HTR-8/SVneo (cell line): ENCODE data around the gene ZNF43.
"Not testable (repeated sequence)": the region's sequence is repeated elsewhere in the genome, so short reads cannot be mapped to it uniquely, and the experiment has no call there.

Experiments used
- DNase-seq: peaks from one replicate; pipeline ENCODE4 v3.0.0; 2011; ENCODE audit warnings: low spot score, mixed read lengths; ENCODE audit not compliant: insufficient read length
- FAIRE-seq: peaks from 2 replicates; lab custom pipeline; 2011; peaks lifted over from hg19 to GRCh38; lab: Jason Lieb, UNC

Gene ZNF43

DNA sequence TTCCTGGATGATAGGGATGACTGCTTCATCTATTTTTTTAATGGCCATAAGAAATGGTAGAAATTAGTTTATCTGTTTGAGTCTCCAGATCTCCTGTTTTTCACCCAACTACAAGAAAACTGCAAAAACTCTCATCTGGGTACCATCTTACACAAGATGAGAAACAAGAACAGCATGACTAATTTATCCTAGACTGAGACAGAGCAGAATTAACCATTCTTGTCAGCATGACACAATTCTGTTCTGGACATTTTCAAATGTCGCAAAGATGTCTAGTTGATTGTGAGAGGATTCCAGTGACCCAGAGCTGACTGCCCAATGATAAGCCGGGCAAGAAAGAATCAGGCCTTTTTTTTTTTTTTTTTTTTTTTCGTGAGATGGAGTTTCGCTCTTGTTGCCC, 12.8 kb downstream of the ZNF43 start:
- FAIRE-seq: no peak
- DNase-seq: no peak

DNA sequence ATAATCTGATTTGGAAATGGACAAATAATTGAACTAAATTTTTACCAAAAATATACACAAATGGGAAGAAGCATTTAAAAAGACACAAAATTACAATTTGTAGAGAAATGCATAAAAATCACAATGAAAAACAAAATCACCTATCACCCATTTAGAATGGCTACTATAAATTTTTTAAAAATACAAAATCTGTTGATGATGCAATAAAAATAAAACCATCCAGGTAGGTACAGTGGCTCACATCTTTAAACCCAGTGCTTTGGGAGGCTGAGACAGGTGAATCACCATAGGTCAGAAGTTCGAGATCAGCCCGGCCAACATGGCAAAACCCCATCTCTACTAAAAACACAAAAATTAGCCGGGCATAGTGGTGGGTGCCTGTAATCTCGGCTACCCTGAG, 23.5 kb downstream of the ZNF43 start:
- FAIRE-seq: no peak
- DNase-seq: no peak

DNA sequence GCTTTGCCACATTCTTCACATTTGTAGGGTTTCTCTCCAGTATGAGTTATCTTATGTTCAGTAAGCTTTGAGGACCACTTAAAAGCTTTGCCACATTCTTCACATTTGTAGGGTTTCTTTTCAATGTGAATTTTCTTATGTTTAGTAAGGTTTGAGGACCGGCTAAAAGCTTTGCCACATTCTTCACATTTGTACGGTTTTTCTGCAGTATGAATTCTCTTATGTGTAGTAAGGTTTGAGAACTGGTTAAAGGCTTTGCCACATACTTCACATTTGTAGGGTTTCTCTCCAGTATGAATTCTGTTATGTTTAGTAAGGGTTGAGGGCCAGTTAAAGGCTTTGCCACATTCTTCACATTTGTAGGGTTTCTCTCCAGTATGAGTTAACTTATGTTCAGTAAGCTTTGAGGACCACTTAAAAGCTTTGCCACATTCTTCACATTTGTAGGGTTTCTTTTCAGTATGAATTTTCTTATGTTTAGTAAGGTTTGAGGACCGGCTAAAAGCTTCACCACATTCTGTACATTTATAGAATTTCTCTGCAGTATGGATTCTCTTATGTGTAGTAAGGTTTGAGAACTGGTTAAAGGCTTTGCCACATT, 27.5 kb downstream of the ZNF43 start:
- not testable (repeated sequence) for FAIRE-seq, DNase-seq

DNA sequence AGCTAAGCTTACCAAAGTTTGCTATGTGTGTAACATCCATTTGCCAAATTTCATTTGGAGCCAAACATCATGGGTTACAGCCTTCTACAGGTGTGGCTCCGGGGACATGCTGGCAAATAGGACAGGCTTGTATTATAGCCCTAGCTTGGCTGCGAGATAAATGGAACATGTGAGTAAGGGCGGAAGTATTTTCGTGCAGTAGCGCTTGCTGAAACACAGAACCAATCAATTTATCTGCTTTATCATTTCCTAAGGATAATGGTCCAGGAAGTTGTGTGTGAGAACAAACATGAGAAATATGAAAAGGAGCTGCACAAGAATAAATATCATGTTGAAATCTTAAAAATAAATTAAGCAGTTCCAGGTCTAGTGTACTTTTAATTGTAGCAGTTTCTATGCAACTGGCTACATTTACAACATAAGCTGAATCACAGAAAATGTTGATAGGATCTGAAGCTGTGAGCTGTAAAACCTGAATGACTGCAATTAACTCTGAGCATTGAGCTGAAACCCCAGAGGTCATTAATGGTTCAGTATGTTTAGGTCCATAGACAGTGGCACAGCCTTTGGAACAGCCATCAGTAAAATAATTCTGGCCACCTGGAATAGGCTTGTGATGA, 46.4 kb downstream of the ZNF43 start:
- FAIRE-seq (no peak), DNase-seq (no peak)

DNA sequence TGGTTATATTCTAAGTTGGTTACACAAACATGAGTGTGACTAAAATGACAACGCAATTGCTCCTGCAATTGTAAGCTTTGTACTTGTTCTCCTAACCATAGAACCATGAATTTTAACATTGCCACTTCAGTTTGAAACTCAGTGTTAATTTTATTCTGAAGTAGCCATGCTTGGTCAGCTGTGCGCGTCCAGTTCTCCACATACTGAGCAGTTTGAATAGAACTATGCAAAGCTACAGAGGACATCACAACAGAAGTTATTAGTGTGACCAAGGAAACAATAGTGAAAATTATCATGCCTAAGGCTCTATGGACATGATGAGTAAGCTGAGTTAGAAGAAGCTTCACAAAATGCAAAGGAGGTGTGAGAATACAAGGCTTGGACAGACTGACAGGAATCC, 49.0 kb downstream of the ZNF43 start:
- no peak for FAIRE-seq
- no peak for DNase-seq

DNA sequence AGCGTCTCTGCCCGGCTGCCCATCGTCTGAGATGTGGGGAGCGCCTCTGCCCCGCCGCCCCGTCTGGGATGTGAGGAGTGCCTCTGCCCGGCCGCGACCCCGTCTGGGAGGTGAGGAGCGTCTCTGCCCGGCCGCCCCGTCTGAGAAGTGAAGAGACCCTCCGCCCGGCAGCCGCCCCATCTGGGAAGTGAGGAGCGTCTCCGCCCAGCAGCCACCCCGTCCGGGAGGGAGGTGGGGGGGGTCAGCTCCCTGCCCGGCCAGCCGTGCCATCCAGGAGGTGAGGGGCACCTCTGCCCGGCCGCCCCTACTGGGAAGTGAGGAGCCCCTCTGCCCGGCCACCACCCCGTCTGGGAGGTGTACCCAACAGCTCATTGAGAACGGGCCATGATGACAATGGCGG, 60.2 kb downstream of the ZNF43 start:
- DNase-seq, FAIRE-seq: not testable (repeated sequence)

DNA sequence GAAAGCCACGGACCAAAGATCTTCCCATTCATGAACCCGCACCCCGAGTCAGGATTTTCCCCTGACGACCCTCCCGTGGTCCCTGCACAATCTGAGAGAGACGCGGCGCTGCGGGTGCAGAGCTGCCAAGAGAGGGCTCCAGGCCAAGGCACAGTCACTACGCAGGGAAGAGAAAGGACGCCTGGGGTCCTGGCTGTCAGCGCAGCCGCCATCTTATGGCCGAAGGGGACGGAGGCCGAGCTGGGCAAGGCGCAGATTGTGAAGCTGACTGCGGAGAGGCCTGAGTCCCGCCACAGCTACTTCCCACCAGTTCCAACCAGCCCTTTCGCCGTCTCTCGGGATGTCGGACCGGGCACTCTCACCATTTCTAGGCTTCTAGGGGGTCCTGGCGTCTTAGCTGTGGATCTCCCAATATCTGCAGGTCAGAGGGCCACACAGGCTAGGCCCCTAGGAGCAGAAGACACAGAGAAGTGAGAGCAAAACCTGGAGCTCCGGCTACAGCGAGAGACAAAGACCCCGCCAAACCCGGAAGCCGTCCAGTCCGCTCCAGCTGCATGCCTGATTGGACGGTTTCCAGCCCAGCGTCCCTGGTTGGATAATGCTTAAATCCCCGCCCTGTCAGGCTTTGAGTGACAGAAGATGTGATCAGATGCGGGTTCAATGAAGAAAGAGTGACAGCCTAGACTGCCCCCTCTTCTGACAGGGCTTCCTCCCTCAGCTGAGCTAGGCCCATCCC, 68.7 kb downstream of the ZNF43 start, which contains the start of gene ZNF100:
Gene ZNF100, minus strand, starts transcription at position 515 of the 736 bp plus-strand sequence. Its CDS starts 150 bp downstream, at position 365.
- FAIRE-seq (peak; percentile 73), DNase-seq (peak; percentile 73)

DNA sequence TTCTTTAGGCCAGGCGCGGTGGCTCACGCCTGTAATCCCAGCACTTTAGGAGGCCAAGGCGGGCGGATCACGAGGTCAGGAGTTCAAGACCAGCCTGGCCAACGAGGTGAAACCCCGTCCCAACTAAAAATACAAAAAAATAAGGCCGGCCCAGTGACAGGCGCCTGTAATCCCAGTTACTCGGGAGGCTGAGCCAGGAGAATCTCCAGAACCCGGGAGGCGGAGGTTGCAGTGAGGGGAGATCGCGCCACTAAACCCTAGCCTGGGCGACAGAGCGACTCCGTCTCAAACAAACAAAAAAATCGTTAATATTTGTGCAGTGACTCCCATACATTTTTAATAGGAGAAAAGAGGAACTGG, 69.3 kb downstream of the ZNF43 start:
- DNase-seq, FAIRE-seq: not testable (repeated sequence)

DNA sequence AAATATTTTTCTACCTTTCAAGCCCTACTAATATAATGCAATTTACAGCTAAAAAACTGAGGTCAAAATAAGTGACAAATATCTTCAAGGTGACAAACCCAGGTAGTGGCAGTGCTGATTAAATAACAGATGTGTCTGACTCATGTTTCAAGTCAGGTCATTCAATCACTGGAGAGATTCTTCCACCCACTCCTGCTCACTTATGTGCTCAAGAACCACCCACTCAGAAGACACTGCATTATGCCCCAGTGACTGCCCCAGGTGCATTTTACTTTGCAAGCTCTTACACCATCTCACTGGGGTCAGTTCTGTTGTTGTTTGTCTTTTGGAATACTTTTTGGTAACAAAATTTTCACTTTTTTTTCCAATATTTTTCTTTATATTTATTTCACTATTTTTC, 70.8 kb downstream of the ZNF43 start:
- DNase-seq (no peak), FAIRE-seq (no peak)

DNA sequence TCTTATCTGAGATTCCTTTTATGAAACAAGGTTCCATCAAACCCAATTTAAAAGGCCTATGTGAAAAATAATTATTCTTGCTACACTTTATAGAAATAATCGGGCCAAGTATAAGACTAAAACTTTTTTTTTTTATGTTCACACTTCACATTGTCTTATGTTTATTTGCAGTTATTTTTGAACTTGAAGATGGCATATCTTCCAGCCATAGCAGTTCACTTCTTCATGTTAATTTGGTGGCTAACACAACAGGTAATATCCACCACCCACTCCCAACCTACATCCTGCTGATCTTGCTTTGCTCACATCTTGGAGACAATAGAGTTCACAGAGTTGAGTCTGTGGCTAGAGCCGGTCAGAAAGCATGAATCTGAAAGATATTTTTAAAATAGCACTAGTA, 74.4 kb downstream of the ZNF43 start:
- peak; percentile 76 for FAIRE-seq
- DNase-seq: not testable (repeated sequence)

DNA sequence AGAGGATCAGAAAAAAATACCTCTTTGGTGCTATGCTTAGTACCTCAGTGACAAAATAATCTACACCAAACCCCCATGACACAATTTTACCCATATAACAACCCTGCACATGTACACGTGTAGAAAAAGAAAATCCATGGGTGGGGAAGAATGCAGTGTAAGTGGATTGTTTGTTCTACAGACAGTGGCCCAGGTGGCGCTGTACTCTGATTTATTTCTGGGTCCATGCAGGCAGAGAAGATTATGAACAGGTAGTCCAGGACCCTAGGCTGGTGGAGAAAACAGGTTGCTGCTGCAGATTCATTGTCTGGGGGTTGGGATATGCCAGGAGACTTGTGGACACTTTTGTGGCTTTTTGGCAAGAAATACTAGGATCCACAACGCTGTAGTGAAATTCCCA, 77.7 kb downstream of the ZNF43 start:
- no peak for FAIRE-seq

DNA sequence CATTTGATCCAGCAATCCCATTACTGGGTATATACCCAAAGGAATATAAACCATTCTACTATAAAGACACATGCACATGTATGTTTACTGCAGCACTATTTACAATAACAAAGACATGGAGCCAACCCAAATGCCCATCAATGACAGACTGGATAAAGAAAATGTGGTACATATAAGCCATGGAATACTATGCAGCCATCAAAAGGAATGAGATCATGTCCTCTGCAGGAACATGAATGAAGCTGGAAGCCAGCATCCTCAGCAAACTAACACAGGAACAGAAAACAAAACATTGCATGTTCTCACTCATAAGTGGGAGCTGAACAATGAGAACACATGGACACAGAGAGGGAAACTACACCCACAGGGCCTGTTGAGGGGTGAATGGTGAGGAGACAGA, 80.4 kb downstream of the ZNF43 start:
- DNase-seq, FAIRE-seq: not testable (repeated sequence)

More for the DNA sequence above, 77.7 kb downstream of the ZNF43 start:
- no peak for DNase-seq
